ENCODE results near the gene NOVA2.

The NOVA2 gene

DNA sequence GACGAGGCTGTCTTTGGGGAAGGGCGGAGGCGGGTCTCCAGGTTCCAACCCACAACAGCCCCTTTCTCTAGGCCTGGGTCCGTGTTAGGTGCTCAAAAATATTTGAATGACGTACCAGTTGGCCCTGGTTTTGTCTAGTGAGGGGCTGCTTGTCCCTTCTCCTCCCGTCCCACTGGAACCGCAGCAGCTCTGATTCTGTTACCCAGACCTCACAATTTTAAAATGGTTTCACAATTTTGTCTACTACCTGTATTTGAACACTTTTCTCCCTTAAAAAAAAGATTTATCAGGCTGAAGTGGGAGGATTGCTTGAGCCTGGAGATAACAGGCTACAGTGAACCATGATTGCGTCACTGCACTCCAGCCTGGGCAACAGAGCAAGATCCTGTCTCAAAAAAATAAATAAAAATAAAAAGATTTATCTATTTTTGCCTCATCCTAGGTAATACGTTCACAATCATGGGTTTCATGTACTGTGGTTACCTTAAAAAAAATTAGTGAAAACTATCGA lies 86.4 kb downstream of the NOVA2 start:
- no peak for TF ChIP-seq CTCF (IDR thresholded peaks at IDR 0.05)

- no peak for TF ChIP-seq CTCF (IDR thresholded peaks at IDR 0.05)
Measured at GRCh38 chr19:45886427-45887199, 87.1 kb downstream of the NOVA2 start.

- TF ChIP-seq CTCF (IDR thresholded peaks at IDR 0.05), result no peak
Measured at GRCh38 chr19:45885556-45886426, 87.9 kb downstream of the NOVA2 start, which contains the start of gene IRF2BP1. IRF2BP1 (minus strand) TSS chr19:45886141; CDS start chr19:45885774, 367 bp downstream.

DNA sequence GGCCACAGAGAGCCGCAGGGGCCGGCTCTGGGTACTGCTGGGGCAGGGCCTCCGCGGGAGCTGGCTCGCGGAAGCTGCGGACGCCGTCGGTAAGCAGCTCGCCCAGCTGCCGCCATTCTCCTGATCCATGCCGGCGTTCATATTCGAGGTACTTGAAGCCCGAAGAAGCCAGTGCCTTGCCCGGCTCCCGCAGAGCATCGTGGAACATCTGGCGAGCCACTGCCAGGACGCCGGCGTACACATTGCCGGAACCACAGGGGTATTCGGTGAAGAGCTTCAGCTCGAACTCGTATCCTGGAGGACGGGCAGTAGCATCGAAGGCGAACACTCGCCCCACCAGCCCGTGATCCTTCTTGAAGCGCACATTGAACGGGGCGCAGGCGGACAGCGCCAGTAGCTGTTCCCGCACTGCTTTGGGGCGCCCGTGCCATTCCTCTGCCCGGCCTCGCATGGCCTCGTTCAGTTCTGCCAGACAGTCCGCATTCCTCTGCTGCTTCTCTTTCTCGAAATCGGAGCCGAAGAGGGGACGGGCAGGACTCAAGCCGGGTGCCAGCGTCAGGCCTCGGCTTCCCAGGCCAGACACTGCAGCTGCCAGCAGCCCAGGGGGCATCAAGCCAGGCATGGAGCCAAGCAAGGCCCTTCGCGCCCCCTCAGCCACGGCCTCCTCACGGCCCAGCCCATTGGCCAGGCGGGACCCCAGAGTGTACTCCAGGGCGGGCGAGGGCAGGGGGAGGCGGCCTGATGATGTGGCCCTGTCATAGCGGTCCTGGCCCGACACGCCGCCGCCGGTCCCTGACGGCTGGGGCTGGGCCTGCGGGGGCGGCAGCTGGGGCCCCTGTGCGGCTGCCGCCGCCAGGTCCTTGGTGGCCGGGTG lies 88.7 kb downstream of the NOVA2 start:
- no peak for TF ChIP-seq CTCF (IDR thresholded peaks at IDR 0.05)

DNA sequence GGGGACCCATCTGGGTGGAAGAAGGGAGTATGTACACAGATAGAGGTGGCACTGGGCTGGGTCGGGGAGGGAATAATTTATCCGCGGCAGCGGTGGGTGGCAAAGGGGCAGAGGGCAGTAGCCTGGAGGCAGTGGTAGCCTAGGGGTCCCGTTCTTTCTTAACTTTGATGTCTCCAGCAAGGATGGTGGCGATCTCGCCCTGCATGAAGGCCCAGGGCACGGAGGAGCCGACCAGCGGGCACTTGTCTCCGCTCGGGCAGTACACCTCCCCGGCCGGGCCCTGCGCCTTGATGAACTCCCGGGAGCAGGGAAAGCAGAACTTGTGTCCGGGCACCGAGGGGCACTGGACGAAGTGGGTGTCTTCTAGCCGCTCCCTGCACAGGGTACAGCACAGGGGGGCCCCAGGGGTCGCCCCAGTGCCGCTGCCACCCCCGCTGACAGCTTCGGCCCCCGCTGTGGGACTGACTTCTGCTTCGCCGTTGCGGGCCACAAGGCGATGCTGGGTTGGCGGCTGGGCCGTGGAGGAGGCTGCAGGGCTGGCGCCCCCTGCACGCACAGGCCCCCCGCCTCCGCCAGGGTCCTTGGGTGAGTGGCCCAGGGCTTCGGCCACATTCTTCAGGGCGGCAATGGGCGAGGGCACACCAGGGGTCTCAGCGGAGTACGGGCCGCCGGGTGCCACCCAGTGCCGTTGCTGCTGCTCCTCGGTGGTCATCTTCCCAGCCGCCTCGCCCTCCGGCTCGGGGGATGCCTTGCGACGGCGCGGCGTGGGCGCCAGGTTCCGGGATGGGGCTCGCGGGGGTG lies 89.6 kb downstream of the NOVA2 start:
- TF ChIP-seq CTCF (IDR thresholded peaks at IDR 0.05), result no peak
